SH-SY5Y (cell line): ENCODE measurements around the gene NEUROD2.

Source experiments
- GATA2 ChIP-seq: IDR thresholded peaks from 2 replicates; pipeline ENCODE4 v1.6.1; 2011; ENCODE audit warnings: mild to moderate bottlenecking, low read depth, low read length
- GATA3 ChIP-seq: IDR thresholded peaks from 2 replicates; pipeline ENCODE4 v1.6.1; 2011; ENCODE audit warnings: low read depth, mild to moderate bottlenecking, low read length, moderate library complexity

GRCh38 chr17:39566094-39566850 is 41.4 kb downstream of the NEUROD2 start:
- no peak for TF ChIP-seq GATA2
- no peak for TF ChIP-seq GATA3
